HG03025 (cell line): ENCODE measurements around the gene RNF145.

ENCODE experiments used
- ATAC-seq: cut with Tn5 transposase; IDR thresholded peaks from one replicate; pipeline ENCODE4 v1.9.1; 2021; ENCODE audit warnings: mild to moderate bottlenecking, moderate library complexity; ENCODE audit not compliant: unreplicated experiment, low FRiP score

RNF145 gene

DNA sequence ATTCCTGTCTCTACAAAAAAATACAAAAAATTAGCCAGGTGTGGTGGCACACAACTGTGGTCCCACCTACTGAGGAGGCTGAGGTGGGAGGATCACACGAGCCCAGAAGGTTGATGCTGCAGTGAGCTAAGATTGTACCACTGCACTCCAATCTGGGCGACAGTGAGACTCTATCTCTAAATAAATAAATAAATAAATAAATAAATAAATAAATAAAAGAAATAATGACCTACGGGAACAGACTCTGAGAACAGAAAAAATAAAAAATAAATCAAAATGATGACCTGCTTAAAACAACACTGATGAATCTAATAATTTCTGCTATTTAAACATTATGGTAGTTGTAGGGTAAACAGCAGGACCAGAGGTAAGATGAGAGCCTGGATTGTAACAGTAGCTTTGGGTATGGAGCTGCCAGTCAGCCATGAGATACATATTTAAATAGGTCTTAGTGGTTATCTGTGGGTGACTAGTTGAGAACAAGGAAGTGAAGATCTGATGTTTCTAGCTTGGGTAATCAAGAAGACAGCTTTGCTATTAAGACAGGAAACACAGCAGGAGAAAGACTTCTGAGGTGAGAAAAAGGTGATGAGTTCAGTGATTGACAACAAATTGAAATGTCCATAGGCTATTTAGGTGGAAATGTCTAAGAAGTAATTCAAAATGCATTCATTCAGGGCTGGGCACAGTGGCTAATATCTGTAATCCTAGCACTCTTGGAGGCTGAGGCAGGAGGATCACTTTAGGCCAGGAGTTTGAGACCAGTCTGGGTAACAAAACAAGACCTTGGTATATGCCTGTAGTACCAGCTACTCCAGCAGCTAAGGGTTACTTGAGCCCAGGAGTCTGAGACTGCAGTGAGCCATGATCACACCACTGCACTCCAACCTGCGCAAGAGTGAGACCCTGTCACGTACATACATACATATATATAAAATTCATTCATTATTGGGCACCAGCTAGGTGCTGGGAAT lies 11.0 kb downstream of the RNF145 start:
- peak; percentile 86 for ATAC-seq

DNA sequence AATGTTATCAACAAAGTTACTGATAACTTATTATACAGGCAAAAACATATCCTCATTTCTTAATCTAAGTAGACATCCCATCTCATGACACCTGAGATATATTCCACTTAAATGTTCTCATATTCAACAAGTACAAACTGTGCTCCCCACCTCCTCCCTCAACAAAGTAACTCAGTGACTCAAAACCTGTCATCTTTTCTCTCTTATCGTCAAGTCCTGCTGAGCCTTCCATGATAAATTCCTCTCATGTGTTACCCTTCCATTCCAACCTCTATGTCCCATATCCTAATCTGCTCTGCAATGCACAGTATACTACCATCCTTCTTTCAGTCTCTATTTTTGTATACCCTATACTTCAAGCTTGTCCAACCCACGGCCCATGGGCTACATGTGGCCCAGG lies 13.6 kb downstream of the RNF145 start:
- no peak for ATAC-seq

DNA sequence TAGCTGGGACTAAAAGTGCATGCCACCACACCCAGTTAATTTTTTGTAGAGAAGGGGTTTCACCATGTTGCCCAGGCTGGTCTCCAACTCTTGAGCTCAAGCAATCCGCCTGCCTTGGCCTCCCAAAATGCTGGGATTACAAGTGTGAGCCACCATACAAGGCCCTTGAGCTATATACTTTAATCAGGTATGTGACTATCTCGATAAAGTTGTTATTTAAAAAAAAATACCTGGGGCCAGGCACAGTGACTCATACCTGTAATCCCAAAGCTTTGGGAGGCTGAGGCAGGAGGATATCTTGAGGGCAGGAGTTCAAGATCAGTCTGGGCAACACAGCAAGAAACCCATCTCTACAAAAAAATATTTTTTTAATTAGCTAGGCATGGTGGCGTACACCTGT lies 19.2 kb downstream of the RNF145 start:
- no peak for ATAC-seq

DNA sequence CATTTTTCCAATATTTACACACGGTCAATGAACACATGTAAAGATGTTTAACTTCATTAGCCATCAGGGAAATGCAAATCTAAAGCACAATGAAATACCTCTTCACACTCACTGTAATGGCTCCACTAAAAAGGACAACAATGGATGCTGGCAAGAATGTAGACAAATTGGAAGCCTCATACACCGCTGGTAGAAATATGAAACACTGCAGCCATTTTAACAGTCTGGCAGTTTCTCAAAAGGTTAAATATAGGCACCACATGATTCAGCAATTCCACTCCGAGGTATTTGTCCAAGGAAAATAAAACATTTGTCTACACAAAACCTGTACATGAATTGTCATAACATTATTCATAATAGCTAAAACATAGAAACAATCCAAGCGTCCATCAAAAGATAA lies 20.0 kb downstream of the RNF145 start:
- no peak for ATAC-seq

DNA sequence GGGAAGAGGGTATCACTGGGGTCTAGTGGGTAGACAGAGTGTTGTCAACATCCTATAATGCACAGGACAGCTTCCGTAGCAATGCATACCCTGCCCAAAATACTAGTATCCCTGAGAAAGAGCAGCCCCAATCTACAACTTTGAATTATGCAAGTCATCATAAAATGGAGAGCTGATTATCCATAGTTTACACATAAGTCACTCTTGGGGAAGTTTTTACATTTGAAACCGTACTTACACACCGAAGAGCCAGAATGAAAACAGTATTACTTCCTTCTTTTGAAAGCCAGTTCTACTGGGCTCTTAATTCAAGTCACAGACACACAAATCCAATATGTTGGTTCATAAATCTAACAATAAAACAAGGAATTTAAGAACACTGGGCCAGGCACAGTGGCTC lies 21.6 kb downstream of the RNF145 start:
- ATAC-seq: no peak

DNA sequence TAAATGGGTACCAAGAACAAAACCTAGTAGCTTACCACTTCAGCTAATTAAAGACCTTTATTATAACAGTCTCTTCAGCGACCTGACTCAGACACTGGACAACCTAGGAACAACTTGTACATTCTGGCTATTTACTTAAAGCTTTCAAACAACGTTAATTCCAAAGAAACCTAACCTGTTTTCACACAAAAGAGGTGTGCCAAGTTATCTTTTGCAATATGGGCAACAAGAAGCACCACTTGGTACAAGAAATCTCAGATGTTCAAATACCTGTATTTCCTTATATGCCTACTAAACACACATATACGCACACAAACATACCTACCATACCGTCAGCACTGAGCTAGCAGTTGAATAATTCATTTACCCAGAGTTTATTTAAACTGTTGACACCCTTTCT lies 23.0 kb downstream of the RNF145 start:
- no peak for ATAC-seq

DNA sequence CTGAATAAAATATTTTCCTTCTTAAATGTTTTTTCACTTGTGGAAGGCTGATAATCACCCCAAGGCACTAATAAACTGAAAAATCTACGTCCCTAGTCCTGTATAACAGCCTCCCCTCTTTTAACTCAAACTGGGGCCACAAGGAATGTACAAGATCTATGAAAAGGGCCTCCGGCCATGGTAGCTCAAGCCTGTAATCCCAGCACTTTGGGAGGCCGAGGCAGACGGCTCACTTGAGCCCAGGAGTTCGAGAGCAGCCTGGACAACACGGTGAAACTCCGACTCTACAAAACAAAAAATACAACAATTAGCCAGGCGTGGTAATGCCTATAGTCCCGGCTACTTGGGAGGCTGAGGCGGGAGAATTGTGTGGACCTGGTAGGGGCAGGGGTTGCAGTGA lies 23.6 kb downstream of the RNF145 start:
- no peak for ATAC-seq

DNA sequence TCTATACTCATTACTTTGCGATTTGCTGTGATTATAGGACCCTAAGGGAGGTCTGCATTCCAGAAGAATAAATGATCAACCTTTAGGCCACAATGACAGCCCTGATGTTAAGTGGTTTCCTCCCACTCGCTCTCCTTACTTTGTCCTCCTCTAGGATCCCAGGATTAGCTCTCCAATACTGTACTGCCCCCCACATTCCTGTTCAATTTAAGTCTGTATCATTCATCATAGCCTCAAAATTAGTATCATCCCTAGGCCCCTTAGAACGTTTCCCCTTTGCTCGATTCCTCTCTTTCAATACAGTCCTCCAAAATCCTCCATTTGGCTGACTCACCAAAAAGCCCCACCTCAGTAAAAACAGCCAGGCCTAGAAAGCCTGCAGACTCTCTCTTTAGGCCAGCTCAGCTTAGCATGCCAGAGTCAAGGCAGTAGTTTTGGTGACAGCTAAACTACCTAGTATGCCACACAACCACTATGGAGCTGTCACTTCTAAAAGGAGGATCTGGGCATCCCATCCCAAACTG lies 24.4 kb downstream of the RNF145 start:
- ATAC-seq: no peak

DNA sequence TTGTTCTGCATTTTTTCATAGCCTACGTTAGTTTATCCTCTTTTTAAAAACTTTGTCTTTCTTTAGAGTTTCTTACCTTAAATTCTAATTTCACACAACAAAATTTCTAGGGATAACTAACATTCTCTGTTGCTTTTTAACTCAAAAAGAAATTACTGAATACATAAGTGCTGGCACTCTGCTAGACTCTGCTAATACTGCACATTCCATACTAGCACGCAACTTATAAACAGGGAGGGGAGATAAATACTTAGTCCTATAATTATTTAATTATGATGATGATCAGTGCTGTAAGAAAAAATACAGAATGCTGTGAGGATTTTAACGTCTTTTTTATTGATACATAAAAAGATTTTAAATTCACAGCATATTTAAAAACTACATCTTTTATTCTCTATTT lies 25.1 kb downstream of the RNF145 start:
- no peak for ATAC-seq

DNA sequence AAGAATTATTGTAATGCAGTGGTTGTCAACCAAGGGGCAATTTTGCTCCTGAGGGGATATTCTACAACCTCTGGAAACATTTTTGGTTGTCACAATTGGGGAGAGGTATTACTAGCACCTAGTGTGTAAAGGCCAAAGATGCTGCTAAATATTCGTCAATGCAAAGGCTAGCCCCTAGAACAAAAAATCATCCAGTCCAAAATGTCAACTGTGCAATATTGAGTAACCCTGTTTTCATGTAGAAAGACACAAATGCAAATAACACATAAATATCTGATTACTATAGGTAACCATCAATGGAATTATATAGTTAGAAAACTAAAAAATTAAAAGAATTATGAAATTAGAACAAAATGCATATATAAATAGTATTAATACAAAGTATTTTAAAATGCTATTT lies 26.1 kb downstream of the RNF145 start:
- ATAC-seq: no peak

DNA sequence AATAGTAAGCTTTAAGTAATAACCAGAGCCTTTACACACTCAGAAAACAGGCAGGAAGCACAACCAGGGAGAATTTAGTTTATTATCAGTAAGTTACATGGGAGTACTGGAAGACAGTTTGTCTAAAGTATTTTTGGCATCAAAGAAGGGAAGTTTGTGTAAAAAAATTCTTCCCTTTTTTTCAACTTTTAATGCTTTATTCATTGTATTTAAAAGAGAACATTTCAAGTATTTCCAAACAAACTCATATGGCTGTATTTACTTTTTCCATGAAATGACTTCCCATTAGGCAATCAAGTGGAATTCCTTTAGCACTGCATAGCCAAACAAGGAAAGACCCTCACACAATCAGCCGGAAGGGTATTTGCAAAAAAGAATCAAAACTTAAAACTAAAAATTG lies 26.7 kb downstream of the RNF145 start:
- no peak for ATAC-seq

DNA sequence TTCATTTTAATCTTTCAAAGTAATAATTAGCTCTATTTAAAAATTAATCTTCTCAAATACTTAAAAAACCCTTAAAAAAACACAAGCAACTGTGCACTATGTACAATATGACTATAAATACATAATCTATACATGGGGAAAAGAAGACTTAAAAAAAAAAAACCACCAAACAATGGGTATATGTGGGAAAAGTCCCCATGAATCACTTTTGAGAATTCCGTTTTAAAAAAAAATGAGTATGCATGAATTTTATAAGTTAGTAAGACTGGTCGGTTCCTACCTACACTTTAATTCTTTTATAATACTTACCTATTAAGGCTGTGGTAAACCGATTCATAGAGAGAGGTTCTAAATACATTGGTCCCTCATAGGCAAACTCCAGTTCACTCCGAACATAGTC lies 27.7 kb downstream of the RNF145 start:
- no peak for ATAC-seq

DNA sequence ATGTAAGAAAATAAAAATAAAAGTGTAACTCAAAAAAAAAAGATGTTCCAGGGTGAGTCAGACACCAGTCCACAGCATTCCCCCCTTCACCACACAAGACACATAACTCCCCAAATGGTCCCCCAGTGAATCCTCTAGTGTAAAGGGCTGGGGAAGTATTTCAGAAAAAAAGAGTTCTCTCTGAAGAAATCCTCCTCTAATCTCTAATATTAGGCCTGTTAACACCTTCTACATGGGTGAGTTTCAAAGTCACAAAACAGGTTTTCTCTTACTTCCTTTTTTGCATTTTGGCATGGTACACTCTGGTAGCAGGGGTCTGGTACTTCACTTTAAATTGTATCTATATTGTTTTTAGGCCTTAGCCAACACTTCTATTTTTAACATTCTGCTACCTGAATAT lies 28.2 kb downstream of the RNF145 start:
- no peak for ATAC-seq

DNA sequence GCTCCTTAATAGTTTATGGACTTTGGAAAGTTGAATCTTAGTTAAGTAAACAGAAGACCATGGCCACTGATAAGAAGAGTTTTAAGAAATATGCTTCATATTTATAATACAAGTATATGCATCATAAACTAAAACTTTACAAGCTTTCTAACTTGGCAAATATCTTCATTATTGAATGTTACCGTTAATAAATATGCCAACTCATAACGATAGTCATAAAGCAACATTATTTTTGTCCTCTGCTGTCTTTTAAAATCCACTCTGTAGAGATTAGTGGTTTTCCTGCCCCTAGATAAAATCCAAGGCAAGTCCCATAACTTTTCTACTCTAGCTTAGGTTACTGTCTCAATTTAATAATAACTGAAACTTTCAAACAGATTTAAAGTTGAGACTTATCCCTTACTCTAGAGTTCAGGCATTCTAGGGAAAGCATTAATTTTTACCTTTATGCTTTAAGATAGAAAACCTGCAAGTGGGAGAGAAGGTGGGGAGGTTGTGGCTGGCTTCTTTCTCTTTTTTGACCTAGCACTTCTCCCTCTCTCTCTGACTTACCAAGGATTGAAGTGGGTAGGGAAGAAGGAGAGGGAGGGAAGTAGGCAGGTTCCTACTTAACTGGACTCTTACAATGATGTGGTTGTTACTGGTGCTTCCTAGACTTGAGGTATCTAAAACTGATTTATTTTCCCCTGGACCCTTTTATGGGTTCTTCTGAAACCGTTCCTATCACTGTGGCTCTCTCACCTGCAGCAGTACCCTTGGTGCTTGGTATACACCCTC lies 29.6 kb downstream of the RNF145 start:
- ATAC-seq: no peak

DNA sequence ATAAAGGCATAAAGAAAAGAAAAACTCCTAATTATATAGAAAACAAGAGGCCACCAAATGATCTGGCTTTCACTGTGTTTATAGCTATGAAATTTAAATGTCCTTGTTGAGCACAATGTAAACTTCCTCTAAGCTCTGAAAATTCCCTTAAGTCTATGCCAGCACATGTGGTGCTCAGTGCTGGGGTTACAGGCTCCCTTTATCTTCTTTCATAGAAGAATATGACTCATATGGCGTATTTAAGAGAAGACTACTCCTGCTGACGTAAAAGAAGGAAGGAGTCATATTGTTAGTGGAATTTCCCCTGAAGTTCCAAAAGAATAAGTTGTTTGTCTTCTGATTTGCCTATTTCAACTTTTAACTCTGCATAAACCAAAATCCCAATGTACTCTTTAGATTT lies 30.4 kb downstream of the RNF145 start:
- no peak for ATAC-seq

DNA sequence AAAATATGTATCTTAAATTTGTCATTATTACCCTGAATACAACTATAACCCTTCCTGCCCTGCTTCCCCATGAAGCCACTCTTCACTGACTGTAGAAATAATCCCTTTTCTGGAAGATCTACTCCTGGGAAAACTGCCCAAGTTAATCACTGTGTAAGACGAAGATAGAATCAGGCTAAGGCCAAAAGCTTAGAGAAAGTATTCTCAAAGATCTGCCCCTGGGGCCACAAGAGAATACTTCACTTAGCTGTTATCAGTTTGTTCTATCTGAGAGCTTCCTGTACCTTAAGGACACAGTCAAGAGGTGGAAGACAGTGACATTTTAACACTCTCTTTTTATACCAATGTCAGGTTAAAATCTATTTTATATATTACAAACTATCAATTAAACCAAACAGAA lies 33.8 kb downstream of the RNF145 start:
- no peak for ATAC-seq

DNA sequence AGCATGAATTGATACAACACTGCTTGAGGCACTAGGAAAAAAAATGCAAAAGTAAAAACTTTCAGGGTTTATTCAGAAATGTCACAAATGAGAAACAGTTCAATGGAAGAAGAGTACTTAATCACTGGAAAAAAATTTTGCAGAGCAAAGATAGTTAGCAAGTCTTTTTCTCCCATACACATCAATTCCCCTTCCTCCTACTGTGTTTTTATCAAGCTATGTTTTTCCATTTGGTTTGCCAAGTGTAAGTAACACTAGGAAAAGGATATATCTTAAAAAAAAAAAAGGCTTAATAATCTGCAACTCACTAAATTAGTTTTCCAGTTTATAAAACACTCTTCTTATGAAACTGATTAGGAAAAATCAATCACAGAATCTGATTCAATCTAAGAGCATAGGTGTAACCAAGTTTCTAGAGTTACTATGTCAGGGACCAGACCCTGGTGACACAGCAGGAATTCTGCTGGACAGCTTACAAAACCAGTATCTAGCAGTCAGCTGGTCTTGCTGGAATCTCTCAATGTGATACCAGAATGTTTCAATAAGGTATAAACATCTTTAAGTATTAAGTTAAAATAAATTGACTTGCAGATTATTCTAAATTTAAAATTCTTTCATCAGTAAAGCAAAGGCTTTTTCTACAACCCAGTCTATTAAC lies 34.7 kb downstream of the RNF145 start:
- no peak for ATAC-seq

DNA sequence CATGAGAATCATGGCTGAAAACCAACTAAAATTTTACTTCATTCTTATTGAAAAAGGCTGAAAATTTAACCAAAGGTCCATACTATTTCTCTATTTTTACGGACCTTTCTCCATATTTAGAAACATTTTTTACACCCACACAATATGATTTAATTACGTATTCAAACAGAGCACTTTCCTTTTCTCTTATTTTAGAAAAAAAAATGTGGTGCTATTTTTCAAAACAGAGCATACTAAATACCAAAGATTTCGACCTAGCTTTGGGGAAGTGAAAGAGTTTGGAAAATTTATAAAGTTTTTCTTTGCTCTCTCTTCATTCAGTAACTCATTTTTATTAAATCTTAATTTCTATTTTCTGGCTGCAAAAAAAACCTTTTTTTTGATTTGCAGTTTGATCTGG lies 38.1 kb downstream of the RNF145 start:
- ATAC-seq: no peak

DNA sequence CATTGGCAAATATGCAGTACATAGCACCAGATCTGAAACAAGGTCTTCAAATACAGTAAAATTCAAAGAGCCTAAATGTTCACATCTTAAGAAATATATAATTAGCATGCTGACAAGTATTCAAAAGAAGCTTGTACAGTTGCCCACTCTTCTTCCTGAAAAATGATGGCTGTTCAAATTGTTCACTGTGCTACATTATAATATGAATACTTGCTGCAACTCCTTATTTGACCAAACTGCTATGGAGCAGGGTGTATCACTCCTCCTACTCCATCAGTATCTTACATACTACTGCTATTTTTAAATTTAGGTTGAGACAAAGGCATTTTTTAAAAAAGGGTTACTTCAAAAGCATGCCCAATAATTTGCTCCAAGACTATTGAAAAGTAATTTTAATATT lies 39.3 kb downstream of the RNF145 start:
- no peak for ATAC-seq

DNA sequence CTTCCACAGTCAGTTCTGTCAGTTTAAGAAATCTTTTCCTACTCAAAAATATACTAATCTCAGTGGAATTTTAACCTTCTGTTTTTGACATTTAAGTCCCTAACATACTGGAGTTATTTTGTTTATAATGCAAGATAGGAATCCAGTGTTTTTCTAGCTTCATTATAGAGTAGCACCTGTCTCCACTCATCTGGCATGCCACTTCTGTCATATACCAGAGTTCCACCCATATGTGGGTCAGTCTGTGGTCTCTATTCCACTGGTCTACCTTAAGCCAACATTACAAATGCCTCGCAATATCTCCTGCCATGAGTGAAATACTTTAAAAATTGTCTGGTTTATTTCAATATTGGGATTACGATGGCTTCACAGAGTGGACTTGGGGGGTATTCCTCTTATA lies 42.9 kb downstream of the RNF145 start:
- no peak for ATAC-seq

DNA sequence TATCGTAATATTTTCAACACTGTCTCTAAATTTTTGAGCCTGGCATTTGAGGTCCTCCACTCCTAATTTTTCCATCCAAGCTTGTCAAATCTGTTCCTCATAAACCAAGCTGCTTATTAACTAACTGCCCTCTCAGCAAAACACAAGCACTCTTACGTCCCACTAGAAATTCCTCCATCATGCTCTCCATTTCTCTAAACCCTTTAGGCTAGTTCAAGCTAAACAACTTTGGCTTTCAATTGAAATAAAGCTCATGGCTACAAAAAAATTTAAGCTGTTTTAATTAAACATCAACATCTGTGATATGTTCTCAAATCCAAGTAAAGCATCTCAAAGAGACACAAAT lies 45.7 kb downstream of the RNF145 start:
- ATAC-seq: no peak
